Measurements from ENCODE around the gene CD48.

DNA sequence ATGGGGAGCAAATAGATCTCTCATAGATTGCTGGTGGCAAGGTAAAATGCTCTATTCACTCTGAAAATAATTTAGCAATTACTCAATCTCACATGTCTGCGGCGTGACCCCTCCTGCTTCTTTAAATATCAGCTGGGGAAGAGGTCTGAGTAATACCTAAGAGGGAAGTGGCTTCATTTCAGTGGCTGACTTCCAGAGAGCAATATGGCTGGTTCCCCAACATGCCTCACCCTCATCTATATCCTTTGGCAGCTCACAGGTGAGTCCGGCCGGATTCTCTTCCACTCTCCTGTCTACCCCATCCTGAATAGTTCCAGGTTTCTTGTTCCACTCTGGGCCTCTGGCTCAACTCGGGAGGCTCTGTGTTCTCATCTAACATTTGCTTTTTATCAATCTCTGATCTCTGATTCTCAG lies 27.5 kb upstream of the CD48 start, which contains the start of gene SLAMF7:
- TF ChIP-seq EZH2 (IDR thresholded peaks at IDR 0.05; ENCODE audit: insufficient read depth, poor library complexity, severe bottlenecking): no peak
- TF ChIP-seq EZH2phosphoT487 (IDR thresholded peaks at IDR 0.05; ENCODE audit: insufficient read depth, low read depth): no peak
